ENCODE measurements around the gene ADD2.

Gene ADD2

DNA sequence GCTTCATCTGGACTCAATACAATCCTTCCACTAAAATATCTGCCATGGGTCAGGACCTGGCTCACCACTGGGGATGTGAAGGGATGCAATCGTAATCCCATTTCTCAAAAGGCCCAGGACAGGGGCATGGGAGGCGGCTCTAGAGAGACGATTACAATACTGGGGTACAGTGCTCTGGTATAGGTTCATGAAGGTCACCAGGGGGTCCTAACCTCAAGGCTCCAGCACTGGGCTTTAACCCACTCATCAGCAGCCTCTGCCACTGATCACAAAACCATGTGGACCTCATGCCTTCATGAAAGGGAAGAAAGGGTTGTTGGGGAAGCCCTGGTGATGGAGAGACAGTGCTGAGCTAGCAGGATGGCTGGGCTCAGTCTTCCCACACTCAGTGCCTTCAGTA is 48.8 kb downstream of the ADD2 start:
- TF ChIP-seq, protein P1, sequence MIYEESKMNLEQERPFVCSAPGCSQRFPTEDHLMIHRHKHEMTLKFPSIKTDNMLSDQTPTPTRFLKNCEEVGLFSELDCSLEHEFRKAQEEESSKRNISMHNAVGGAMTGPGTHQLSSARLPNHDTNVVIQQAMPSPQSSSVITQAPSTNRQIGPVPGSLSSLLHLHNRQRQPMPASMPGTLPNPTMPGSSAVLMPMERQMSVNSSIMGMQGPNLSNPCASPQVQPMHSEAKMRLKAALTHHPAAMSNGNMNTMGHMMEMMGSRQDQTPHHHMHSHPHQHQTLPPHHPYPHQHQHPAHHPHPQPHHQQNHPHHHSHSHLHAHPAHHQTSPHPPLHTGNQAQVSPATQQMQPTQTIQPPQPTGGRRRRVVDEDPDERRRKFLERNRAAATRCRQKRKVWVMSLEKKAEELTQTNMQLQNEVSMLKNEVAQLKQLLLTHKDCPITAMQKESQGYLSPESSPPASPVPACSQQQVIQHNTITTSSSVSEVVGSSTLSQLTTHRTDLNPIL (CRISPR knock-in tag; IDR thresholded peaks at IDR 0.05; ENCODE audit: low read depth) = no peak
- TF ChIP-seq RARB (CRISPR knock-in tag; IDR thresholded peaks at IDR 0.05) (no peak), ARNTL (CRISPR knock-in tag; IDR thresholded peaks at IDR 0.05; ENCODE audit: borderline replicate concordance, low read depth) (no peak), ESRRG (CRISPR knock-in tag; IDR thresholded peaks at IDR 0.05) (no peak), ZFP3 (CRISPR knock-in tag; IDR thresholded peaks at IDR 0.05) (no peak), PPARA (CRISPR knock-in tag; IDR thresholded peaks at IDR 0.05; ENCODE audit: borderline replicate concordance) (no peak), GLIS3 (CRISPR knock-in tag; IDR thresholded peaks at IDR 0.05) (no peak), BACH2 (CRISPR knock-in tag; IDR thresholded peaks at IDR 0.05; ENCODE audit: borderline replicate concordance) (no peak), TOX (CRISPR knock-in tag; IDR thresholded peaks at IDR 0.05; ENCODE audit: borderline replicate concordance) (no peak), POU6F1 (CRISPR knock-in tag; IDR thresholded peaks at IDR 0.05; ENCODE audit: borderline replicate concordance, low read depth) (no peak), ZNF70 (CRISPR knock-in tag; IDR thresholded peaks at IDR 0.05) (no peak), ZNF565 (CRISPR knock-in tag; conservative IDR thresholded peaks at IDR 0.05; ENCODE audit: low read depth) (no peak), OSR1 (CRISPR knock-in tag; IDR thresholded peaks at IDR 0.05) (no peak), SNAI2 (CRISPR knock-in tag; IDR thresholded peaks at IDR 0.05) (no peak), CSDC2 (CRISPR knock-in tag; IDR thresholded peaks at IDR 0.05) (no peak)
- TF ChIP-seq, protein P2, sequence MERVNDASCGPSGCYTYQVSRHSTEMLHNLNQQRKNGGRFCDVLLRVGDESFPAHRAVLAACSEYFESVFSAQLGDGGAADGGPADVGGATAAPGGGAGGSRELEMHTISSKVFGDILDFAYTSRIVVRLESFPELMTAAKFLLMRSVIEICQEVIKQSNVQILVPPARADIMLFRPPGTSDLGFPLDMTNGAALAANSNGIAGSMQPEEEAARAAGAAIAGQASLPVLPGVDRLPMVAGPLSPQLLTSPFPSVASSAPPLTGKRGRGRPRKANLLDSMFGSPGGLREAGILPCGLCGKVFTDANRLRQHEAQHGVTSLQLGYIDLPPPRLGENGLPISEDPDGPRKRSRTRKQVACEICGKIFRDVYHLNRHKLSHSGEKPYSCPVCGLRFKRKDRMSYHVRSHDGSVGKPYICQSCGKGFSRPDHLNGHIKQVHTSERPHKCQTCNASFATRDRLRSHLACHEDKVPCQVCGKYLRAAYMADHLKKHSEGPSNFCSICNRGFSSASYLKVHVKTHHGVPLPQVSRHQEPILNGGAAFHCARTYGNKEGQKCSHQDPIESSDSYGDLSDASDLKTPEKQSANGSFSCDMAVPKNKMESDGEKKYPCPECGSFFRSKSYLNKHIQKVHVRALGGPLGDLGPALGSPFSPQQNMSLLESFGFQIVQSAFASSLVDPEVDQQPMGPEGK (CRISPR knock-in tag; IDR thresholded peaks at IDR 0.05; ENCODE audit: borderline replicate concordance) = no peak
- no peak for ATAC-seq

DNA sequence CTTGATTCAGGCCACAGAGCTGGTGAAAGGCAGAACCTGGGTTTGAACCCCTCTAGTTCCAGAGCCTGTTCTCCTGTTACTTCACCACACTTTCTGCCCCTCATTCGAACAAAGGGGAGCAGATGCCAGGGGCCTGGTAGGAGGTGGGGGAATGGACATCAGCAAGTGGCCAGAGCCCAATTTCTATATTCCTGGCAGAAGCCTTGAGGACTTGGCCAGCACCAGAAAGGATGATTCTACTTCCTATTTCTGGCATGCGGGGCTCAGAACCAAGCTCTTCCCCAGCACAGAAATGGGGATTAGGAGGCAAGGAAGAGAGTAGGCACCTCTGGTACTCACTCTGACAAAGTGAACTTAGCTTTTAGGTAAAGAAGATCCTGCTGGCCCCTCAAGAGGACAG is 49.3 kb downstream of the ADD2 start:
- ATAC-seq = no peak
- TF ChIP-seq ZNF8 (CRISPR knock-in tag; IDR thresholded peaks at IDR 0.05) (no peak), PPARA (CRISPR knock-in tag; IDR thresholded peaks at IDR 0.05; ENCODE audit: borderline replicate concordance) (no peak), ZNF70 (CRISPR knock-in tag; IDR thresholded peaks at IDR 0.05) (no peak), BACH2 (CRISPR knock-in tag; IDR thresholded peaks at IDR 0.05; ENCODE audit: borderline replicate concordance) (no peak), CSRNP3 (CRISPR knock-in tag; IDR thresholded peaks at IDR 0.05) (no peak), GLIS3 (CRISPR knock-in tag; IDR thresholded peaks at IDR 0.05) (no peak), RARB (CRISPR knock-in tag; IDR thresholded peaks at IDR 0.05) (no peak)
- TF ChIP-seq, protein P1 (CRISPR knock-in tag; IDR thresholded peaks at IDR 0.05; ENCODE audit: low read depth) = no peak
- TF ChIP-seq, protein P3, sequence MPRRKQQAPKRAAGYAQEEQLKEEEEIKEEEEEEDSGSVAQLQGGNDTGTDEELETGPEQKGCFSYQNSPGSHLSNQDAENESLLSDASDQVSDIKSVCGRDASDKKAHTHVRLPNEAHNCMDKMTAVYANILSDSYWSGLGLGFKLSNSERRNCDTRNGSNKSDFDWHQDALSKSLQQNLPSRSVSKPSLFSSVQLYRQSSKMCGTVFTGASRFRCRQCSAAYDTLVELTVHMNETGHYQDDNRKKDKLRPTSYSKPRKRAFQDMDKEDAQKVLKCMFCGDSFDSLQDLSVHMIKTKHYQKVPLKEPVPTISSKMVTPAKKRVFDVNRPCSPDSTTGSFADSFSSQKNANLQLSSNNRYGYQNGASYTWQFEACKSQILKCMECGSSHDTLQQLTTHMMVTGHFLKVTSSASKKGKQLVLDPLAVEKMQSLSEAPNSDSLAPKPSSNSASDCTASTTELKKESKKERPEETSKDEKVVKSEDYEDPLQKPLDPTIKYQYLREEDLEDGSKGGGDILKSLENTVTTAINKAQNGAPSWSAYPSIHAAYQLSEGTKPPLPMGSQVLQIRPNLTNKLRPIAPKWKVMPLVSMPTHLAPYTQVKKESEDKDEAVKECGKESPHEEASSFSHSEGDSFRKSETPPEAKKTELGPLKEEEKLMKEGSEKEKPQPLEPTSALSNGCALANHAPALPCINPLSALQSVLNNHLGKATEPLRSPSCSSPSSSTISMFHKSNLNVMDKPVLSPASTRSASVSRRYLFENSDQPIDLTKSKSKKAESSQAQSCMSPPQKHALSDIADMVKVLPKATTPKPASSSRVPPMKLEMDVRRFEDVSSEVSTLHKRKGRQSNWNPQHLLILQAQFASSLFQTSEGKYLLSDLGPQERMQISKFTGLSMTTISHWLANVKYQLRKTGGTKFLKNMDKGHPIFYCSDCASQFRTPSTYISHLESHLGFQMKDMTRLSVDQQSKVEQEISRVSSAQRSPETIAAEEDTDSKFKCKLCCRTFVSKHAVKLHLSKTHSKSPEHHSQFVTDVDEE (CRISPR knock-in tag; IDR thresholded peaks at IDR 0.05) = no peak

DNA sequence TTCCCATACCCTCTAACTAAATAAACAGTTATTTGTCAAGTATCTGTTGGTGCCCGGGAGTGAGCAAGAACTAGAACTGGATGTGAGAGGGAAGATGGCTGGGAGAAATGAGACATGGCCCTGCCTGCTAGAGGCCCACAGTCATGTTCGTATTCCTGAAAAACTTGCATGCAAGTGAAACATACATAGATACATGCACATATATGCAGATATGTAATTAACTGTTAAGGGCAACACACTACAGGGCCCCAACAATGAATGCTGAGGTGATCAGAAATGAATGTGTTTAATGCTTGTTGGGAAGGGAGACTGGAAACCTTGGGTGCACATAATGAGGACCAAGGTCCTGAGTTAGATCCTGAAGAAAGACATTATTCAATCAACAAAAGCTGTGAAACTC is 49.8 kb downstream of the ADD2 start:
- no peak for ATAC-seq
- TF ChIP-seq PPARA (CRISPR knock-in tag; IDR thresholded peaks at IDR 0.05; ENCODE audit: borderline replicate concordance) (no peak), ARNTL (CRISPR knock-in tag; IDR thresholded peaks at IDR 0.05; ENCODE audit: borderline replicate concordance, low read depth) (no peak), BACH2 (CRISPR knock-in tag; IDR thresholded peaks at IDR 0.05; ENCODE audit: borderline replicate concordance) (no peak), ZFP3 (CRISPR knock-in tag; IDR thresholded peaks at IDR 0.05) (no peak), POU6F1 (CRISPR knock-in tag; IDR thresholded peaks at IDR 0.05; ENCODE audit: borderline replicate concordance, low read depth) (no peak), ESRRG (CRISPR knock-in tag; IDR thresholded peaks at IDR 0.05) (no peak), CSDC2 (CRISPR knock-in tag; IDR thresholded peaks at IDR 0.05) (no peak), TCF4 (CRISPR knock-in tag; IDR thresholded peaks at IDR 0.05; ENCODE audit: borderline replicate concordance) (no peak), ZFP30 (CRISPR knock-in tag; IDR thresholded peaks at IDR 0.05) (no peak), ZNF565 (CRISPR knock-in tag; conservative IDR thresholded peaks at IDR 0.05; ENCODE audit: low read depth) (no peak)

Measured in SK-N-SH treated with all-trans-retinoic acid at 6 μM for 48 hours (cell line).